ENCODE results near the gene NR2E1.

NR2E1 gene

GRCh38 chr6:108130262-108130661 is 35.6 kb upstream of the NR2E1 start:
- ChIA-PET CTCF (interaction anchor here (0.6 kb wide), 1 partner anchor 9 kb away, joined by 3 read pairs; no protein-coding TSS in a partner anchor), POLR2A (ENCODE audit: low non-redundant PET) (no interaction called here)
- no peak overlapping the region for H3K27ac ChIP-seq
- DNase-seq (ENCODE audit: low spot score), result no peak
- TF ChIP-seq CTCF (conservative IDR thresholded peaks at IDR 0.05; ENCODE audit: low read depth), result no peak

GRCh38 chr6:108132863-108133262 is 33.0 kb upstream of the NR2E1 start:
- no peak overlapping the region for H3K27ac ChIP-seq
- DNase-seq (ENCODE audit: low spot score), result no peak
- ChIA-PET POLR2A (ENCODE audit: low non-redundant PET) (no interaction called here), CTCF (interaction anchor here (1.1 kb wide), 1 partner anchor 33 kb away, joined by 3 read pairs; the partner anchor contains the start of gene NR2E1)
- TF ChIP-seq CTCF (conservative IDR thresholded peaks at IDR 0.05; ENCODE audit: low read depth), result no peak

GRCh38 chr6:108133594-108134179 is 32.1 kb upstream of the NR2E1 start:
- H3K27ac ChIP-seq, result peak overlapping the region; percentile 48
- peak; percentile 83 for DNase-seq (ENCODE audit: low spot score)
- TF ChIP-seq CTCF (conservative IDR thresholded peaks at IDR 0.05; ENCODE audit: low read depth), result 0 out of 2 replicates have a peak, but pooled peaks have one; percentile 10
- POLR2A ChIA-PET (ENCODE audit: low non-redundant PET), result no interaction called here
- CTCF ChIA-PET, result no interaction called here

GRCh38 chr6:108134213-108134970 is 31.4 kb upstream of the NR2E1 start:
- ChIA-PET POLR2A (ENCODE audit: low non-redundant PET) (no interaction called here), CTCF (interaction anchor here (1.4 kb wide), 1 partner anchor 14 kb away, joined by 3 read pairs; no protein-coding TSS in a partner anchor)
- H3K27ac ChIP-seq, result no peak overlapping the region

GRCh38 chr6:108142240-108142639 is 23.6 kb upstream of the NR2E1 start:
- no peak for DNase-seq (ENCODE audit: low spot score)
- H3K27ac ChIP-seq, result no peak overlapping the region
- no peak for TF ChIP-seq CTCF (conservative IDR thresholded peaks at IDR 0.05; ENCODE audit: low read depth)
- POLR2A ChIA-PET (ENCODE audit: low non-redundant PET), result no interaction called here
- CTCF ChIA-PET, result no interaction called here

More at GRCh38 chr6:108134213-108134970, 31.4 kb upstream of the NR2E1 start:
- DNase-seq (ENCODE audit: low spot score), result no peak
- TF ChIP-seq CTCF (conservative IDR thresholded peaks at IDR 0.05; ENCODE audit: low read depth), result no peak

- ChIA-PET CTCF (interaction anchor here (0.6 kb wide), 2 partner anchors 8 to 760 kb away, joined by 3 to 5 read pairs; no protein-coding TSS in a partner anchor), POLR2A (ENCODE audit: low non-redundant PET) (no interaction called here)
Measured at GRCh38 chr6:108145639-108146038, 20.2 kb upstream of the NR2E1 start.

More at GRCh38 chr6:108145639-108146038, 20.2 kb upstream of the NR2E1 start:
- TF ChIP-seq CTCF (conservative IDR thresholded peaks at IDR 0.05; ENCODE audit: low read depth), result no peak
- no peak overlapping the region for H3K27ac ChIP-seq
- no peak for DNase-seq (ENCODE audit: low spot score)
